ENCODE measurements around the gene STRIP2. TPM values are rescaled to one million over a fixed set of nuclear protein-coding genes. Genes with fewer than 3 reads are reported as not detected.

Gene STRIP2
- total RNA-seq, 1 experiment from 2014 or later, result 5.1 TPM

DNA sequence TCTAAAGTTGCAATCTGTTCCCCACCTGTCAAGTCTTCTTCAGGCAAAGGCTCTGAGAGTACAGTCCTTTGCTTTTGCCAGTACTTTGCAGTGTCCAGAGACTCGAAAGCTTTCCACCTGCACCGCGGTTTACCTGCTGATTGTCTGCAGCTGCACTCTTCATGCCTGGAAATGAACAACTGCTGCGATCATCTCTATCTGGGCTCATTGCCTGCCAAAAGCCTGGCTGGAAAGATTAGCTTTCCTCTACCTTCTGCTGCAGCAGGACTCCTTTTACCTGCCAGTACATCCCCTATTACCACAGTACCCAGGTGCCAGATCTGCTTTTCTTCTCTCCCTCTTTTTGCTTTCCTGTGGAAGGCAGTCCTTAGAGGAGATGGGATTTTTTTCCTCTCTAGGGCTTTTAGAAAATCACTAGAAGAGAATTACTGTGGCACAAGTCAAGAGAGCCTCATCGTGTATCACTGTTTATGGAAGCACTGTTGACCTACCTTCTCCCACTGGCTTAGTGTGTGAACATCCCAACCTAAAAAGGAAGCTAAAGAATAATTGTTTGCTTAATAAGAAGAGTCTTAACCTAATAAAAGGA is 2.2 kb downstream of the STRIP2 start:
- in situ Hi-C loops (cut with HindIII; ENCODE audit: low pct_unique_long_range_greater_than_20kb, low sequenced_read_pairs), result no loop called here
- H3K9me3 ChIP-seq (ENCODE audit: control insufficient read depth, insufficient read depth, low read depth, low read length), result no peaks in the 10 kb centered on the region
- TF ChIP-seq POLR2AphosphoS5 (IDR thresholded peaks at IDR 0.05; ENCODE audit: low read depth, low read length) (no peak), TCF7L2 (IDR thresholded peaks at IDR 0.05; ENCODE audit: low read depth, low read length) (no peak), SIN3A (IDR thresholded peaks at IDR 0.05; ENCODE audit: borderline replicate concordance, insufficient read depth, low read depth, low read length) (no peak)
- TF ChIP-seq, protein P1, sequence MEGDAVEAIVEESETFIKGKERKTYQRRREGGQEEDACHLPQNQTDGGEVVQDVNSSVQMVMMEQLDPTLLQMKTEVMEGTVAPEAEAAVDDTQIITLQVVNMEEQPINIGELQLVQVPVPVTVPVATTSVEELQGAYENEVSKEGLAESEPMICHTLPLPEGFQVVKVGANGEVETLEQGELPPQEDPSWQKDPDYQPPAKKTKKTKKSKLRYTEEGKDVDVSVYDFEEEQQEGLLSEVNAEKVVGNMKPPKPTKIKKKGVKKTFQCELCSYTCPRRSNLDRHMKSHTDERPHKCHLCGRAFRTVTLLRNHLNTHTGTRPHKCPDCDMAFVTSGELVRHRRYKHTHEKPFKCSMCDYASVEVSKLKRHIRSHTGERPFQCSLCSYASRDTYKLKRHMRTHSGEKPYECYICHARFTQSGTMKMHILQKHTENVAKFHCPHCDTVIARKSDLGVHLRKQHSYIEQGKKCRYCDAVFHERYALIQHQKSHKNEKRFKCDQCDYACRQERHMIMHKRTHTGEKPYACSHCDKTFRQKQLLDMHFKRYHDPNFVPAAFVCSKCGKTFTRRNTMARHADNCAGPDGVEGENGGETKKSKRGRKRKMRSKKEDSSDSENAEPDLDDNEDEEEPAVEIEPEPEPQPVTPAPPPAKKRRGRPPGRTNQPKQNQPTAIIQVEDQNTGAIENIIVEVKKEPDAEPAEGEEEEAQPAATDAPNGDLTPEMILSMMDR (IDR thresholded peaks at IDR 0.05), result no peak
- ATAC-seq, result no peak
- H3K36me3 ChIP-seq (ENCODE audit: control insufficient read depth, insufficient read depth, low read length), result no peaks in the 10 kb centered on the region
- intact Hi-C loops (cut with micrococcal nuclease; ENCODE audit: unreplicated experiment), result no loop called here
- DNase-seq (ENCODE audit: low read depth, low spot score), result no peak
- ChIA-PET POLR2A (no interaction called here), CTCF (no interaction called here)
- peaks cover 6% of the 10 kb centered on the region; the same call in 1 of the 2 replicates for H3K27me3 ChIP-seq (ENCODE audit: control insufficient read depth, insufficient read depth, low read length)
- no TSS peak for BruUV-seq (replicated peaks)
- H3K27ac ChIP-seq (ENCODE audit: low read length), result no peak overlapping the region
- H3K4me3 ChIP-seq (ENCODE audit: low read depth in 2 of 2, low read length in 2 of 2), result no peak overlapping the region; a peak in 1 of 4 replicates
- peaks cover 4% of the 10 kb centered on the region for H3K4me1 ChIP-seq (ENCODE audit: control insufficient read depth, insufficient read depth, low read length)

DNA sequence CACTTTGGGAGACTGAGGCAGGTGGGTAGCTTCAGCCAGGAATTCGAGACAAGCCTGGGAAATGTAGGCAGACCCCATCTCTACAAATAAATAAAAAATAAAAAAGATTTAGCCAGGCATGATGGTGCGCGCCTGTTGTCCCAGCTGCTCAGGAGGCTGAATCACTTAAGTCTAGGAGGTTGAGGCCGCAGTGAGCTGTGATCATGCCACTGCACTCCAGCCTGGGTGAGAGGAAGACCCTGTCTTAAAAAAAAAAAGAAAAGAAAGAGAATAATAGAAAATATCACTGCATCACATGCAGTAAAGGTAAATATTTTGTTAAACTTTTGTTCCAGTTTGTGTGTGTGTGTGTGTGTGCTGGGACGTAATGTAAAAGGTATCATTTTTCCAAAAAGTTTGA is 3.0 kb downstream of the STRIP2 start:
- H3K4me3 ChIP-seq (ENCODE audit: low read depth in 2 of 2, low read length in 2 of 2), result no peak overlapping the region
- peaks cover 6% of the 10 kb centered on the region; the same call in 1 of the 2 replicates for H3K27me3 ChIP-seq (ENCODE audit: control insufficient read depth, insufficient read depth, low read length)
- ATAC-seq, result no peak
- ChIA-PET POLR2A (no interaction called here), CTCF (no interaction called here)
- DNase-seq (ENCODE audit: low read depth, low spot score), result no peak
- no peaks in the 10 kb centered on the region for H3K9me3 ChIP-seq (ENCODE audit: control insufficient read depth, insufficient read depth, low read depth, low read length)
- peaks cover 4% of the 10 kb centered on the region for H3K4me1 ChIP-seq (ENCODE audit: control insufficient read depth, insufficient read depth, low read length)
- intact Hi-C loops (cut with micrococcal nuclease; ENCODE audit: unreplicated experiment), result no loop called here
- TF ChIP-seq, protein P2, sequence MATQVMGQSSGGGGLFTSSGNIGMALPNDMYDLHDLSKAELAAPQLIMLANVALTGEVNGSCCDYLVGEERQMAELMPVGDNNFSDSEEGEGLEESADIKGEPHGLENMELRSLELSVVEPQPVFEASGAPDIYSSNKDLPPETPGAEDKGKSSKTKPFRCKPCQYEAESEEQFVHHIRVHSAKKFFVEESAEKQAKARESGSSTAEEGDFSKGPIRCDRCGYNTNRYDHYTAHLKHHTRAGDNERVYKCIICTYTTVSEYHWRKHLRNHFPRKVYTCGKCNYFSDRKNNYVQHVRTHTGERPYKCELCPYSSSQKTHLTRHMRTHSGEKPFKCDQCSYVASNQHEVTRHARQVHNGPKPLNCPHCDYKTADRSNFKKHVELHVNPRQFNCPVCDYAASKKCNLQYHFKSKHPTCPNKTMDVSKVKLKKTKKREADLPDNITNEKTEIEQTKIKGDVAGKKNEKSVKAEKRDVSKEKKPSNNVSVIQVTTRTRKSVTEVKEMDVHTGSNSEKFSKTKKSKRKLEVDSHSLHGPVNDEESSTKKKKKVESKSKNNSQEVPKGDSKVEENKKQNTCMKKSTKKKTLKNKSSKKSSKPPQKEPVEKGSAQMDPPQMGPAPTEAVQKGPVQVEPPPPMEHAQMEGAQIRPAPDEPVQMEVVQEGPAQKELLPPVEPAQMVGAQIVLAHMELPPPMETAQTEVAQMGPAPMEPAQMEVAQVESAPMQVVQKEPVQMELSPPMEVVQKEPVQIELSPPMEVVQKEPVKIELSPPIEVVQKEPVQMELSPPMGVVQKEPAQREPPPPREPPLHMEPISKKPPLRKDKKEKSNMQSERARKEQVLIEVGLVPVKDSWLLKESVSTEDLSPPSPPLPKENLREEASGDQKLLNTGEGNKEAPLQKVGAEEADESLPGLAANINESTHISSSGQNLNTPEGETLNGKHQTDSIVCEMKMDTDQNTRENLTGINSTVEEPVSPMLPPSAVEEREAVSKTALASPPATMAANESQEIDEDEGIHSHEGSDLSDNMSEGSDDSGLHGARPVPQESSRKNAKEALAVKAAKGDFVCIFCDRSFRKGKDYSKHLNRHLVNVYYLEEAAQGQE (IDR thresholded peaks at IDR 0.05; ENCODE audit: insufficient read depth in 1 of 2, low read depth in 2 of 2, low read length in 1 of 2), result no peak
- TF ChIP-seq POLR2AphosphoS5 (IDR thresholded peaks at IDR 0.05; ENCODE audit: low read depth, low read length) (no peak), SIN3A (IDR thresholded peaks at IDR 0.05; ENCODE audit: borderline replicate concordance, insufficient read depth, low read depth, low read length) (no peak), TCF7L2 (IDR thresholded peaks at IDR 0.05; ENCODE audit: low read depth, low read length) (no peak)
- TF ChIP-seq, protein P1 (IDR thresholded peaks at IDR 0.05), result no peak
- no peaks in the 10 kb centered on the region for H3K36me3 ChIP-seq (ENCODE audit: control insufficient read depth, insufficient read depth, low read length)
- in situ Hi-C loops (cut with HindIII; ENCODE audit: low pct_unique_long_range_greater_than_20kb, low sequenced_read_pairs), result no loop called here
- no TSS peak for BruUV-seq (replicated peaks)
- H3K27ac ChIP-seq (ENCODE audit: low read length), result no peak overlapping the region

Data from Panc1 (cell line).